NCI-H2196 treated with DMSO at 0.1 percent for 48 hours (cell line): ENCODE data around the gene PTDSS2.
"Not testable (repeated sequence)": the region's sequence is repeated elsewhere in the genome, so short reads cannot be mapped to it uniquely, and the experiment has no call there.

ENCODE experiments used
- DNase-seq: peaks from one replicate; lab custom pipeline; 2025; ENCODE audit not compliant: unreplicated experiment; lab: John Stamatoyannopoulos, UW

The PTDSS2 gene

DNA sequence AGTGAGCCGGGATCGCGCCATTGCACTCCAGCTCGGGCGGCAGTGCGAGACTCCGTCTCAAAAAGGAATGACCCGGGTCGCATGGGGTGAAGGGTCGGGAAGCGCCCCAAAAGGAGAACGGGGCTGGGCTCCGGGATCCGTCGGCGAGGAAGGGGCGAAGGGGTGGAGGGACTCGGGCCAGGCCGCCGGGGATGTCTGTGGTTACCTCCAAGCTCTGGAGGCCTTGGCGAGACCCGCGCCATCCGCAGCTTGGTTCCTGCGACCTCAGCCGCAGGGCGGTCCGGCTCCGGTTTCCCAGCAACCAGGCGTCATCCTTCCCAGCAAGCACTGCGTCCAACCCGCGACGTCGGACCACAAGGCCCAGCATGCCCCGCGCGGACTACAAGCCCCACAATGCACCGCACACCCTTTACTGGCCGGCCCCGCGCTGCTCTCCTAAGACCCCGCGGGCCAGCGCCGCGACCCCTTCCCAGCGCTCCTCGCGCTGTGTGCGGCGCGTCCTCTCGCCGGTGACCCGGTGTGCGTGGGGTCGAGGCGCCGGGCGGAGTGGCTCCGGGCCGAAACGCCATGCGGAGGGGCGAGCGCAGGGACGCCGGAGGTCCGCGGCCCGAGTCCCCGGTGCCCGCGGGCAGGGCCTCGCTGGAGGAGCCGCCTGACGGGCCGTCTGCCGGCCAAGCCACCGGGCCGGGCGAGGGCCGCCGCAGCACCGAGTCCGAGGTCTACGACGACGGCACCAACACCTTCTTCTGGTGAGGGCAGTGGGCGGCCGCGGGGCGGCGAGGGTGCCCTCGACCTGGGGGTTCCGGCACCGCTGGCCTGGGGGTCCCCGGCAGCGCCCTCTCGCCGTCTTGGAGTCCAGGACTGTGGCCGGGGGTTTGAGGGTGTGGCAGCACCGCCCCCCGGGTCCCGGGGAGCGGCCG, at the start of gene PTDSS2:
PTDSS2 (plus strand) TSS at position 391 of the 920 bp plus-strand sequence; CDS start at position 568, 177 bp downstream.
- peak; percentile 92 for DNase-seq

DNA sequence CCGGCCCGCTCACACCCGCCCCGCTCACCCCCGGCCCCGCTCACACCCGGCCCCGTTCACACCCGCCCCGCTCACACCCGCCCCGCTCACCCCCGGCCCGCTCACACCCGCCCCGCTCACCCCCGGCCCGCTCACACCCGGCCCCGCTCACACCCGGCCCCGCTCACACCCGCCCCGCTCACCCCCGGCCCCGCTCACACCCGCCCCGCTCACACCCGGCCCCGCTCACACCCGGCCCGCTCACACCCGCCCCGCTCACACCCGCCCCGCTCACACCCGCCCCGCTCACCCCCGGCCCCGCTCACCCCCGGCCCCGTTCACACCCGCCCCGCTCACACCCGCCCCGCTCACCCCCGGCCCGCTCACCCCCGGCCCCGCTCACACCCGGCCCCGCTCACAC, 48.9 kb upstream of the PTDSS2 start:
- DNase-seq = not testable (repeated sequence)

DNA sequence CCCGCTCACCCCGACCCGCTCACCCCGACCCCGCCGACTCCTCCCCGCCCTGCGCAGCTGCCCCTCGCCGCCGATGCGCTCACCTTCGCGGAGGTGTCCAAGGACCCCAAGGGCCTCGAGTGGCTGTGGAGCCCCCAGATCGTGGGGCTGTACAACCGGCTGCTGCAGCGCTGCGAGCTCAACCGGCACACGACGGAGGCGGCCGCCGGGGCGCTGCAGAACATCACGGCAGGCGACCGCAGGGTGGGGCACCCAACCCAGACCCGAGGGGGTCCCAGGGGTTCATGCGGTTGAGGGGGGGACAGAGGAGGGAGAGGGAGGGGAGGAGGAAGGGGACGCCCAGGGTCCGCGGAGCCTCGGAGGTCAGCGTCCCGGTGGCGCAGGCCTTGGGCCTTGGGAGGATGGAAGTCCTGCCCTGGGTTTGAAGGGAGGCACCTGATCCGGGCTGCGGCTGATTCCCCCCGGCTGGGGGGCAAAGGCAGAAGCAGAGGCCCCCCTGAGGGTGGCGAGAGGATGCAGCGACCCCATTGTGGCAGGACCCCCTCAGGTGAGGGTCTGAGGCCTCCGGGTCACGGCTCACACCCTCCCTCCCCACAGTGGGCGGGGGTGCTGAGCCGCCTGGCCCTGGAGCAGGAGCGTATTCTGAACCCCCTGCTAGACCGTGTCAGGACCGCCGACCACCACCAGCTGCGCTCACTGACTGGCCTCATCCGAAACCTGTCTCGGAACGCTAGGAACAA, 46.9 kb upstream of the PTDSS2 start:
- DNase-seq = no peak

DNA sequence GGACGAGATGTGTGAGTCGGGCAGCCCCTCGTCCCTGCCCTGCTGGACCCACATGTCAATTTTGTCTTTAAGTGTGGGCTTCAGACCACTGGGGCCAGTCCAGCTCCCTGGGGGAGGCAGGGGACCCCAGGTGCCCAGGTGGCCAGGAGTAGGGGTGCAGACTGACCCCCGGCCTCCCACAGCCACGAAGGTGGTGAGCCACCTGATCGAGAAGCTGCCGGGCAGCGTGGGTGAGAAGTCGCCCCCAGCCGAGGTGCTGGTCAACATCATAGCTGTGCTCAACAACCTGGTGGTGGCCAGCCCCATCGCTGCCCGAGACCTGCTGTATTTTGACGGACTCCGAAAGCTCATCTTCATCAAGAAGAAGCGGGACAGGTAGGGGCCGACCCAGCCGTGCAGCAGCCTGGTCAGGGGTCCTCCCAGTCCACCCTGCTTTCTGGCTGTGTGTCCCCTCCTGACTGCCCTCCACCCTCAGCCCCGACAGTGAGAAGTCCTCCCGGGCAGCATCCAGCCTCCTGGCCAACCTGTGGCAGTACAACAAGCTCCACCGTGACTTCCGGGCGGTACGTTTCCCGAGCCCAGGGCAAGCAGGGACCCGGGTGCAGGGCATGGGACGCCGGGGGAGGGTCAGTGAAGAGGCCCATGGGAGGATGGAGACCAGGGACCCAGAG, 46.2 kb upstream of the PTDSS2 start:
- DNase-seq = no peak

DNA sequence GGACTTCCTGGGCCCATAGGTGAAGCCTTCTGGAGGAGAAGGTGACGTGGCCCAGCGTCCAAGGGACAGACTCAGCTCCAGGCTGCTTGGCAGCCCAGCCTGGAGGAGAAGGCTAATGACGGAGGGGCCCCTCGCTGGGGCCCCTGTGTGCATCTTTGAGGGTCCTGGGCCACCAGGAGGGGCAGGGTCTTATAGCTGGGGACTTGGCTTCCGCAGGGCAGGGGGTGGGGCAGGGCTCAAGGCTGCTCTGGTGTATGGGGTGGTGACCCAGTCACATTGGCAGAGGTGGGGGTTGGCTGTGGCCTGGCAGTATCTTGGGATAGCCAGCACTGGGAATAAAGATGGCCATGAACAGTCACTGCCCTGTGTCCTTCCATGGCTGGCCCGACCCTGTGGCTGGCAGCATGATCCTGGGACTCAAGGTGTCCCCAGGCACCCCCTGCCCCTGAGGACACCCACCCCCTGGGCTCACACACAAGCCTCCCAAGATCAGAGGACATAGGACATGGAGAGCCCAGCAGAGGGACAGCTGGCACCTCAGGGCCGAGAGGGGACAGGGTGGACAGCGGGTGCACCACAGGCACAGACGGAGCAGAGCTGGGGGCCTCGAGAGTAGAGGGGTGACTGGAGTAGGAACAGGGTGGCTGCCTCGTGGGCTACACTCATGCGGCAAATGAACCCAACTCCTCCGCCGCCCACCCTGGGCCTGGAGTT, 45.4 kb upstream of the PTDSS2 start:
- no peak for DNase-seq

DNA sequence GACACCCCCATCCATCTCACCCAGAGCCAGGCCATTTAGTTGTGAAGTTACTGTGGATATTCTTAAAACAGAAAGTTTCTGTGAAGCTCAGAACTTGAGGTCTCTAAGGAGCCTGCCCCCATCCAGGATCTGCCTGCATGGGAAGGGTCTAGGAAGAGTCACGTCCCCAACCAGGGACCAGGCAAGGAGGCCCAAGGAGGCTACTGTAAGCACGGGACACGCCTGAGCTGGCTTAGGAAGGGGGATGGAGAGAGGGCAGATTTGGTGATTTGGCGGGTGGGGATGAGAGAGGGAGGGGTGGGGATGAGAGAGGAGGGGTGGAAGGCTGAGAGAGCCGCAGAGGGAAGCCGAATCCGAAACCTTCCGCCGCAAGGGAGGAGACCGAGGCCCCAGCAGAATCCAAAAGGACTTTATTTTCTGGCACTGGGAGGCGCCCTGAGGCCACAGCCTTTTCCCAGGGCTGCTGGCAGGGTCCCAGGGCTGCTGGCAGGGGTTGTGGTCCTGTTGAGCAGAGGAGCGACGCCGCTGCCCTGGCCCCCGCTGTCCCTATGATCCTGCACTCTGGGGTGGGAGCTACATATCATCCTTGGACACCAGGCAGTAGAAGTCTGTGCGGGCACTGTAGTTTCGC, 44.6 kb upstream of the PTDSS2 start:
- DNase-seq = no peak

DNA sequence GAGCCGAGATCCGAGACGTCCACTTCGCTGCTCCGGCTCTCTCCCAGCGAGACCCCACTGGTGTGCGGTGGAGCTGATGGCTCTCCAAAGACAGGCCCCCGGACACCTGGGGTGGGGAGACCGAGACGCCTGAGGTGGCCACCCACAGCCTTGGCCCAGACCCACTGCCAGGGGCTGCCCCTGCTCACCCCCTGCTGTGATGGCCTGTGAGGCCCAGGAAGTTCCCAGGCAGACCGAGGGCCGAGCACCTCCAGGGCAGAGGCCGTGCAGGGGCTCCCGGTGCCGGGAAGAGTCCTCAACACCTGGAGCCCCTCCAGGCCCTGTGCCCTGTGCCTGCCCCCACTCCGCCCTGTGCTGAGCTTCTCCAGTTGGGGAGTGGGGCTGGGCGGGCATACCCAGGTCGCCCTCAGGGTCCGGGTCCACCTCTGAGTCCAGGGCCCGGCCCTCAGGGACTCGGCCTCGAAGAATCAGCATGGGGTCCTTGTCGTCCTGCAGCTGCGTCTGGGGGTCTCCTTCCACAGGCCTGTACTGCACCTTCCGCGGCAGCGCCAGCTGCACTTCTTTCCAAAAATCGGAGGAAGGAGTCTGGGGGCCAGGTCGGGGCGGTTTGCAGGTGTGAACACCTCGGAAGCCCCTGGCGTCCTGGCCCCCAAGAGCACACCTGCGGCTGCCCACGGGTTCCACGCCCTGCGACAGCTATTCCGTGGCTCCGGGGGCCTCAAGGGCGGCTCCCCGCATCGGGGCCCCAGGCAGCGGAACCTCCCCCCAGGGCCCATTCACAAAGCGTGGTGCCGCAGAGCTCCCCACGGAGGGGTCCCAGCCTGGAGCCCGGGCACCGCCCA, 43.9 kb upstream of the PTDSS2 start:
- no peak for DNase-seq

DNA sequence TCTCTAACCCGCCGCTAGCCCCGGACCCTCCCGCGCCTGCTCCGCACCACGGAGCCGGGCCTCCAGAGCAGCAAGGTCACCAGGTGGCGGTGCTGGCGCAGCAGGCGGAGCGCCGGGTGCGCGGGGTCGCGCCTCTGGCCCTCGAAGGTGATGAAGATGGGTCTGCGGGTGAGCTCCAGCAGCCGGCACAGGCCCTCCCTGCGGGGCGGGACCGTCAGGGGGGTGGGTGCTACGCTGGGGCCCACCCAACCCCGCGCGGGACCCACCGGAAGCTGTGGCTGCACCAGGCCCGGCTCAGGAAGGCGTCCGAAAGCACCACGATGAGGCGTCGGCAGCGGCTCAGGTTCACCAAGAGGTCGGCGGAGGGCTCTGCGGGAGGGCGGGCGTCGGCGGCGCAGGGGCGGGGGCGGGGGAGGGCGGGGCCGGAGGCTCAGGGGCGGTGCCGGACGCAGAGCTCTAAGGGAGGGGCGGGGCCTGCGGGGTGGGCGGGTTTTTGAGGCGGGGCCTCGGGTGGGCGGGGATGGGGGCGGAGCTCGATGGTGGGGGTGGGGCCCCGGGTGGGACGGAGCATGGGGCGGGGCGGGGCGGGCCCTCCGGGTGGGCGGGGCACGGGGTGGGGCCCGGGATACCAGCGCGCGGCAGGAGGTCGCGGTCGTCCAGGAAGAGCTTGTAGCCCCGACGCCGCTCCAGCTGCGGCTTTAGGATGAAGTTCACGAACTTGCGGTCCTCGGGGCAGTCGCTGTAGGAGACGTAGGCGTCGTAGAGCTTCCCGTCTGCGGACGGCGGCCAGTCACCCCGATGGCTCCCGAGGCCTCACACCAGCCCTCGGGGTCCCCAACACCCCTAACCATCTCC, 43.1 kb upstream of the PTDSS2 start:
- DNase-seq = peak; percentile 81

DNA sequence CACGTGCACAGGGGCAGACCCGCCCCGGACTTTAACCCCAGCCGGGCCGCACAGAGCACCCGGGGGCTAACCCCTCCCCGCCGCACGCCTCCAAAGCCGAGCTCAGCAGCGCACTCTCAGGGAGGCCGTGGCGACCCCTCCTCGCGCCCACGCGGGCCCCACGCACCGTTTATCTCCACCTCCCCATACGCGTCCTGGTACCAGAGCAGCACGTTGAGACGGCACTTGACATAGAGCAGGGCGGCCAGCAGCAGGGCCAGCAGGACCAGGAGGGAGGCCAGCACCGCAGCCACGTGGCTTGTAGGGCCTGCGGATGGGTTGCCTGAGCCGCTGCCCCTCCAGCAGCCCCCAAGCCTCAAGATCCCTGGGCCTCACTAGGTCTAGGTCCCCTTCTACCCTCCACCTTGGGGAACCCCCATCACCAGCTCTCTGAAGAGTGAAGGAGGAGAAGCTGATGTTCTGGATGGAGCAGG, 42.4 kb upstream of the PTDSS2 start:
- DNase-seq = no peak

DNA sequence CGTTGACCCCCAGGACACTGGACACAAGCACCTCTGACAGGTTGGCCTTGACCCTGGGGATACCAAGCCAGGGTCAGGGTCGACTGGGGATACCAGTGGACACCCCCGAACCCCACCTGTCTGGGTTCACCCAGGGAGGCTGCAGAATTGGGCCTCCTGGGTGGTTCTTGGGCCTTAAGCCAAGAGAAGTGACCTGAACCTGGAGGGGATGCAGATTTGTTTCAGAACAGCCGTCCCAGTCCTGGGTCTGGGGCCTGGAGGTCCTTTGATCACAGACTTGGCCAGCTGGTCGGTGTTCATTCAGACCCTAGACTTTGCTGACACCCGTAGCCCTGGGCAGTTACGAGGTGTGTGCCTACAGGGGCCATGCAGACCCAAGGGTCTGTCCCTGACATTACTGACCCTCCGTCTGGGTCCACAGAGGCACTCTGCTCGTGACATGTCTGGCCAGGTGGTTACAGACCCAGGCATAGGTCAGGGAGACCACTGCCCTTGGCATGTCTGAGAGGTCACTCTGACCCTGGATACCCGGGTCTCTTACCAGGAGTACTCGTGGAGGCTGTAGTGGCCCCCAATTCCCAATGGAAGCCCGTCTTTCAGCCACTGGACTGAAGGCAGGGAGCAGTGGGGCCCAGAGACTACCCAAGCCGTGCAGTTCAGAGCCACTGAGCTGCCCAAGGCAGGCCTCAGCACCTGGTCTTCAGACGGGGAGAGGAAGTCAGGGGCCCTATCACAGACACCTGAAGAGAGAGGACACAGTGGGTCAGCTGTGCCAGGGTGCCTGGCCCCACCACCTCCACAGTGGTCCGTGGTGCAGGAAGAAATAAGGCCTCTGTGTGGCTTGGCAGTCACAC, 41.7 kb upstream of the PTDSS2 start:
- no peak for DNase-seq

DNA sequence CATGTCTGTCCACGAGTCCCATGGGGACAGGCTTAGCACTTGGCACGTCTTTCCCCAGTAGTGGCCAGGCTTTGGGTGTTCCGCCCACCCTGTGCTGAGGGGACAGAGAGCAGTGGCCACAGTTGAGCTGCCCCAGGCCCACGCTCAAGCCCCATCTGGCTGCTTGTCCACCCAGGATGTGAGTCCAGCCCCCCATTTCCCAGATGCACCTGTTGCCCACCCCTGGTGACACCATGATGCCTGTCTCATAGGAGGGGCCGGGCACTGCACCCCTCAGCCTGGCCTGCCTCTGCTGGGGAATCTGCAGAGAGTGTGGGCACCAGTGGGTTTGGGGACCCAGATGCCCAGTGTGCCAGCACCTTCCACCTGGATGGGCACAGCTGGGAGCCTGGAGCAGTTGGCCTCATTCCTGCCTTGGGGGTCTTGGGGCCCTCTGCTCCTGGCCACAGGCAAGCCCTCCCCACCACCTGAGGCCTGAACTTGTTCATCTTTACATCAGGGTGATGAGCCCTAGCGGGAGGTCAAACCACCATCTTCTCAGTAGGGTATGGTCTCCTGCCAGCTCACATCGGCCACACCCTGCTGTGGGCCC, 41.0 kb upstream of the PTDSS2 start:
- no peak for DNase-seq

DNA sequence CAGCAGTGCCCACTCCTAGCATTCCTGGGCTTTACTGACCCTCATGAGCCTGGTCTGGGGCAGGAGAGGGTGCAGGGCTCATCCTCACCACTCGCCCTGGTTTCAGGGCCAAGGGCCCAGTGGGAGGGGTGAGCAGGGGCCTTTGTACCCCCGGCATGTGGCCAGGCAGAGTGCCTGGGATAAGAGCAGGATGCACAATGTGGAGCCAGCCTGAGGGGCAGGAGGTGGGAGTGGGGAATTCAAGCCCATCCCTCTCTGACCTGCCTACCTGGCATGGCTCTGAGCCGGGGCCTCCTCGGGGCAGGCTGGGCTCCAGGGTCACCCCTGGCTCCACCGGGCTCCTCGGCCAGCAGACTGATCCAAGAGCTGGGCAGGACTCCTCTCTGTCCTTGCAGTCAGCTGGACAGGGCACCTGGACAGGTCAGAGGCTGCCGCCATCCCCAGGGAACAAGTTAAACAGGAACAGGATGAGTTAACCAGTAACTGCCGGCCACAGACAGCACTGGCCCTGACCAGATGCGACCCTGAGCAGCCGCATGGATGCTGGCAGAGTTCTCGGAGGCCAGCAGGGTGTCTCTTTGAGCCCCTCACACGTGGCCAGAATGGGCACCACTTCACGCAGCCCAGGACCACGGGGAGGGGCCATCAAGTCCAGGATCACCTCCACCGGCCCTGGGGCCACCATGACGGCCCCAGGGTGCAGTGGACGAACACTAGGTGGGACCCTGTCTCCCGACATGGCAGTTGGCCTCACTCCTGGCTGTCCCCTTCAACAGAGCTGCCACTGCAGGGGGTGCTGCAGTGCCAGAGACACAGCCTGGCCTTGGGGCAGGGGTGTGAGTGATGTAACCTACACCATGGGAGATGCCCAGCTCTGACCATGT, 40.2 kb upstream of the PTDSS2 start:
- no peak for DNase-seq

DNA sequence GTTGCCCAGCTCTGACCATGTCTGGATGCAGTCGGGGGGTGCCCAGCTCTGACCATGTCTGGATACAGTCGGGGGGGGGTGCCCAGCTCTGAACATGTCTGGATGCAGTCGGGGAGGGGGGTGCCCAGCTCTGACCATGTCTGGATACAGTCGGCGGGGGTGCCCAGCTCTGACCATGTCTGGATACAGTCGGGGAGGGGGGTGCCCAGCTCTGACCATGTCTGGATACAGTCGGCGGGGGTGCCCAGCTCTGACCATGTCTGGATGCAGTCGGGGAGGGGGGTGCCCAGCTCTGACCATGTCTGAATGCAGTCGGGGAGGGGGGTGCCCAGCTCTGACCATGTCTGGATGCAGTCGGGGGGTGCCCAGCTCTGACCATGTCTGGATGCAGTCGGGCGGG, 39.4 kb upstream of the PTDSS2 start:
- not testable (repeated sequence) for DNase-seq

DNA sequence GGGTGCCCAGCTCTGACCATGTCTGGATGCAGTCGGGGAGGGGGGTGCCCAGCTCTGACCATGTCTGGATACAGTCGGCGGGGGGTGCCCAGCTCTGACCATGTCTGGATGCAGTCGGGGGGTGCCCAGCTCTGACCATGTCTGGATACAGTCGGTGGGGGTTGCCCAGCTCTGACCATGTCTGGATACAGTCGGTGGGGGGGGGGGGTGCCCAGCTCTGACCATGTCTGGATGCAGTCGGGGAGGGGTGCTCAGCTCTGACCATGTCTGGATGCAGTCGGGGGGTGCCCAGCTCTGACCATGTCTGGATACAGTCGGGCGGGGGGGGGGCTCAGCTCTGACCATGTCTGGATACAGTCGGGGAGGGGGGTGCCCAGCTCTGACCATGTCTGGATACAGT, 38.6 kb upstream of the PTDSS2 start:
- DNase-seq = not testable (repeated sequence)

DNA sequence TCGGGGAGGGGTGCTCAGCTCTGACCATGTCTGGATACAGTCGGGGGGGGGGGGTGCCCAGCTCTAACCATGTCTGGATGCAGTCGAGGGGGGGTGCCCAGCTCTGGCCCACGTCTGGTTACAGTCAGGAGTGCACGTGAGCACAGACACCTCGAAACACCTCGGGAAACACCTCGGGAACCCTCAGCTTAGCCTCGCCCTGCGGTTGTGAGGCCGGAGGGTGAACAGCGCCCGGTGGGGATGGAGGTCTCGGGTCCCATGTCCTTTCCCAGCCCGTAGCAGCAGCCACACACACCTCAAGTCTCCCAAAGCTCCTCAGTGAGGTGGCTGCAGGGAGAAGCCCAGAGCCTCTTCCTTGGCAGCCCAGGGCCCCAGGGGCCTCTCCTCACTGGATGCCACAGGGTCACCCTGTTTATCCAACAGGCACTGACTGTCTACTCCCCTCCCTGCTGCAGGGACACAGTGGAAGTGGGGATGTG, 37.4 kb upstream of the PTDSS2 start:
- no peak for DNase-seq
